Activated CD4-positive, alpha-beta memory T cell treated with anti-CD3 and anti-CD28 coated beads for 36 hours (primary cell): Measurements from ENCODE around the gene VASP. TPM values are rescaled to one million over a fixed set of nuclear protein-coding genes. Genes with fewer than 3 reads are reported as not detected.

Experiments used
- CTCF ChIA-PET: fragments of 350-600 bp; sonication (Branson Sonifier 250); formaldehyde crosslinking; loops from one replicate; lab custom pipeline; 2021; ENCODE audit warnings: antibody characterized with exemption, inconsistent platforms; lab: Charles Lee
- POLR2A ChIA-PET: fragments of 350-600 bp; sonication (Branson Sonifier 250); formaldehyde crosslinking; loops from one replicate; lab custom pipeline; 2021; ENCODE audit warnings: antibody characterized with exemption; lab: Charles Lee
- DNase-seq: peaks from one replicate; pipeline ENCODE4 v3.0.0-alpha.2; 2020
- H3K27ac Mint-ChIP-seq: one replicate; pipeline ENCODE4 v1.8.0; 2021; ENCODE audit warnings: mixed read lengths
- H3K27me3 Mint-ChIP-seq: one replicate; pipeline ENCODE4 v1.8.0; 2021; ENCODE audit warnings: mixed read lengths
- H3K36me3 Mint-ChIP-seq: one replicate; pipeline ENCODE4 v1.8.0; 2021; ENCODE audit warnings: mixed read lengths
- H3K4me1 Mint-ChIP-seq: one replicate; pipeline ENCODE4 v1.8.0; 2021; ENCODE audit warnings: low read depth, mixed read lengths
- H3K4me3 Mint-ChIP-seq: one replicate; pipeline ENCODE4 v1.8.0; 2021; ENCODE audit warnings: mild to moderate bottlenecking, mixed read lengths
- H3K9me3 Mint-ChIP-seq: one replicate; pipeline ENCODE4 v1.8.0; 2021; ENCODE audit warnings: mixed read lengths
- intact Hi-C: fragments of 100-400 bp; cut with micrococcal nuclease; formaldehyde crosslinking; loops from one replicate; pipeline ENCODE4 v1.15.1; 2023
- total RNA-seq, 2 experiments: library from RNA; stranded (reverse); gene quantifications; one replicate each; pipeline ENCODE4 v1.2.3, GENCODE V29; 2021

The VASP gene
- total RNA-seq, 2 experiments from 2014 or later: 167 to 174 TPM

- Mint-ChIP-seq H3K9me3 (no peaks in the 10 kb centered on the region), H3K36me3 (no peaks in the 10 kb centered on the region), H3K4me1 (peaks cover 29% of the 10 kb centered on the region), H3K27me3 (peaks cover 11% of the 10 kb centered on the region), H3K27ac (no peak overlapping the region), H3K4me3 (peak overlapping the region; percentile 28)
- intact Hi-C loops: loop anchor here (5.0 to 10.0 kb wide), 2 partner anchors 325 to 363 kb away; partner anchors contain the start of genes BLOC1S3, FOXA3, SYMPK and TRAPPC6A
- DNase-seq: peak; percentile 88
- CTCF ChIA-PET: interaction anchor here (0.6 to 6.2 kb wide), 5 partner anchors 14 to 97 kb away, joined by 3 to 84 read pairs (median 5); no protein-coding TSS in a partner anchor
- POLR2A ChIA-PET: interaction anchor here (0.6 to 1.3 kb wide), 2 partner anchors 14 to 143 kb away, joined by 3 read pairs; no protein-coding TSS in a partner anchor
Measured at GRCh38 chr19:45499196-45500180, 7.8 kb upstream of the VASP start.

- no peak for DNase-seq
- H3K4me3 Mint-ChIP-seq: no peak overlapping the region
- H3K9me3 Mint-ChIP-seq: no peaks in the 10 kb centered on the region
- ChIA-PET POLR2A (no interaction called here), CTCF (interaction anchor here (0.9 to 3.2 kb wide), 3 partner anchors 16 to 192 kb away, joined by 3 to 13 read pairs (median 7); no protein-coding TSS in a partner anchor)
- H3K4me1 Mint-ChIP-seq: peaks cover 32% of the 10 kb centered on the region
- intact Hi-C loops: no loop called here
- no peak overlapping the region for H3K27ac Mint-ChIP-seq
- H3K27me3 Mint-ChIP-seq: peaks cover 4% of the 10 kb centered on the region
- H3K36me3 Mint-ChIP-seq: no peaks in the 10 kb centered on the region
Measured at GRCh38 chr19:45500918-45501729, 6.2 kb upstream of the VASP start.

DNA sequence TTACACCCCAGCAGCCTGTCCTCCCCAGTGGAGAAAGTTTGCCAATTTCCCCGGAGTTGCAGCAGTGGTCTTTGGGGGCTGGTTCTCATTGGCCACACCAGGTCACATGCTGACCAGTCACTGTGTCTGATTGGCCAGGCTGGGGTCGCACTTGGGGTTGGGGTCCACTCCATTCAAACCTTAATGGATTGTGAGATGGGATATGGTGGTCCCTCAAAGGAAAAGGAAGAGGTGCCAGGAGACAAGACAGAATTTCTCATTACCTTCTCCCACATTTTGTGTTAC lies 5.6 kb upstream of the VASP start:
- no peak overlapping the region for H3K27ac Mint-ChIP-seq

GRCh38 chr19:45502111-45502510 lies 5.2 kb upstream of the VASP start:
- Mint-ChIP-seq H3K27ac (no peak overlapping the region), H3K4me3 (no peak overlapping the region), H3K36me3 (no peaks in the 10 kb centered on the region), H3K9me3 (no peaks in the 10 kb centered on the region), H3K4me1 (peaks cover 33% of the 10 kb centered on the region), H3K27me3 (peaks cover 4% of the 10 kb centered on the region)
- intact Hi-C loops: no loop called here
- ChIA-PET CTCF (interaction anchor here (2.0 to 3.2 kb wide), 2 partner anchors 17 to 63 kb away, joined by 7 to 13 read pairs; no protein-coding TSS in a partner anchor), POLR2A (no interaction called here)
- DNase-seq: no peak

More for the DNA sequence above, 5.6 kb upstream of the VASP start:
- no peak overlapping the region for H3K4me3 Mint-ChIP-seq
- CTCF ChIA-PET: interaction anchor here (0.9 to 3.2 kb wide), 3 partner anchors 16 to 192 kb away, joined by 3 to 13 read pairs (median 7); no protein-coding TSS in a partner anchor
- POLR2A ChIA-PET: no interaction called here
- H3K27me3 Mint-ChIP-seq: peaks cover 4% of the 10 kb centered on the region
- intact Hi-C loops: no loop called here
- H3K9me3 Mint-ChIP-seq: no peaks in the 10 kb centered on the region
- H3K4me1 Mint-ChIP-seq: peaks cover 34% of the 10 kb centered on the region
- DNase-seq: no peak
- no peaks in the 10 kb centered on the region for H3K36me3 Mint-ChIP-seq

DNA sequence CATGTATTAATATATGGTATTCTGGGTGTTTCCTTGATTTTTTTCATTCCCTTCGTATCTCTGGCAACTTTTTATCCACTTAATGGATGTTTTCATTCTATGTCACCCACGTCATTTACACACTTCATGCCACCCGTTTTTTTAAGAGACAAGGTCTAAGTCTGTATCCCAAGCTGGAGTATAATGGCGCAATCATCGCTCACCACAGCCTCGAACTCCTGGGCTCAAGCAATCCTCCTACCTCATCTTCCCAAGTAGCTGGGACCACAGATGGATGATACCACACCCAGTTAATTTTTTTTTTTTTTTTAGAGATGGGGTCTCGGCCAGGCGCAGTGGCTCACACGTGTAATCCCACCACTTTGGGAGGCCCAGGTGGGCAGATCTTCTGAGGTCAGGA lies 3.4 kb upstream of the VASP start:
- Mint-ChIP-seq H3K4me3 (no peak overlapping the region), H3K27me3 (no peaks in the 10 kb centered on the region), H3K36me3 (peaks cover 1% of the 10 kb centered on the region), H3K4me1 (peaks cover 21% of the 10 kb centered on the region), H3K27ac (no peak overlapping the region), H3K9me3 (no peaks in the 10 kb centered on the region)
- no peak for DNase-seq
- ChIA-PET CTCF (interaction anchor here (0.9 to 2.0 kb wide), 2 partner anchors 19 to 65 kb away, joined by 3 to 7 read pairs; no protein-coding TSS in a partner anchor), POLR2A (no interaction called here)
- intact Hi-C loops: no loop called here

DNA sequence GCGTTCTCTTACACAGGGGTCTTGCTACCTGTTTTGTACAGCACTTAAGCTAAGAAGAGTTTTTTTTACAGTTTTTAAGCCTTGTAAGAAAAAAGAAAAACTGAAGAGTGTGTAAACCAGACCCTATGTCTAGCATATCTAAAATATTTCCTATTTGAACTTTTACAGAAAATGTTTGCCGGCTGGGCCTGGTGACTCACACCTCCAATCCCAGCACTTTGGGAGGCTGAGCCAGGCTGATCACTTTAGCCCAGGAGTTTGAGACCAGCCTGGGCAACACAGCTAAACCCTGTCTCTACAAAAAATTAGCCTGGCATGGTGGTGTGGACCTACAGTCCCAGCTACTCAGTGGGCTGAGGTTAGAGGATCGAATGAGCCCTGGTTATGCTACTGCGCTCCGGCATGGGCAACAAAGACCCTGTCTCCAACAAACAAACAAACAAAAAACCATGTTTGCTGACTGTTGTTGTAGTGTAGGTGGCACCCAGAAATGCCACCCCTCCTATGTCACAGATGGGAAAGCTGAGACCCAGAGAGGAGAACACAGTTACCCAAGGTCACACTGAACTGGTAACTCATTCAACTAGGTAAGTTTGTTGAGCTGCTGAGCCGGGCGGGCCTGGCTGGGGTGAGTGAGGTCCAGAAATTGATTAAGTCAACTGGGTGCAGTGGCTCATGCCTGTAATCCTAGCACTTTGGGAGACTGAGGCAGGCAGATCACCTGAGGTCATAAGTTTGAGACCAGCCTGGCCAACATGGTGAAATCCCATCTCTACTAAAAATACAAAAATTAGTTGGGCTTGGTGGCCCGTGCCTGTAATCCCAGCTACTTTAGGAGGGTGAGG lies 1.9 kb upstream of the VASP start:
- ChIA-PET POLR2A (interaction anchor here (1.7 kb wide), 2 partner anchors 9 to 137 kb away, joined by 4 to 6 read pairs; no protein-coding TSS in a partner anchor), CTCF (interaction anchor here (0.5 to 2.3 kb wide), 12 partner anchors 8 to 264 kb away, joined by 3 to 15 read pairs (median 3); partner anchors contain the start of genes PPM1N, RTN2 and SIX5)
- Mint-ChIP-seq H3K36me3 (peaks cover 4% of the 10 kb centered on the region), H3K9me3 (no peaks in the 10 kb centered on the region), H3K4me1 (peaks cover 25% of the 10 kb centered on the region), H3K27me3 (no peaks in the 10 kb centered on the region), H3K4me3 (peak overlapping the region; percentile 59), H3K27ac (peak overlapping the region; percentile 77)
- intact Hi-C loops: loop anchor here (5.0 kb wide), 1 partner anchor 187 kb away; the partner anchor contains the start of genes QPCTL and SNRPD2
- no peak for DNase-seq

DNA sequence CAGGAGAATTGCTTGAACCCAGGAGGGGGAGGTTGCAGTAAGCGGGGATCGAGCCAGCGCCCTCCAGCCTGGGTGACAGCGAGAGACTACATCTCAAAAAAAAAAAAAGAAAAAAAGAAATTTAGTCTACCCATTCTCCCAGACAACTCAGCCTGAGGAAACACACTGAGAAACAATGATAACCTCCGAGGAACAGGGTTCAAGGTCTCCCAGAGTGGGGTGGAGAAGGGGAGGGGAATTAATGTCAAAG lies 1.4 kb upstream of the VASP start:
- Mint-ChIP-seq H3K4me1 (peaks cover 30% of the 10 kb centered on the region), H3K36me3 (peaks cover 4% of the 10 kb centered on the region), H3K9me3 (no peaks in the 10 kb centered on the region), H3K4me3 (peak overlapping the region; percentile 76), H3K27me3 (no peaks in the 10 kb centered on the region), H3K27ac (peak overlapping the region; percentile 77)
- DNase-seq: no peak
- POLR2A ChIA-PET: interaction anchor here (1.7 kb wide), 2 partner anchors 10 to 137 kb away, joined by 4 to 6 read pairs; no protein-coding TSS in a partner anchor
- intact Hi-C loops: loop anchor here (1.0 to 5.0 kb wide), 6 partner anchors 9 to 211 kb away; partner anchors contain the start of genes OPA3, QPCTL, RTN2 and SNRPD2
- CTCF ChIA-PET: interaction anchor here (0.5 to 2.3 kb wide), 11 partner anchors 8 to 263 kb away, joined by 3 to 15 read pairs (median 3); partner anchors contain the start of genes PPM1N, RTN2 and SIX5

DNA sequence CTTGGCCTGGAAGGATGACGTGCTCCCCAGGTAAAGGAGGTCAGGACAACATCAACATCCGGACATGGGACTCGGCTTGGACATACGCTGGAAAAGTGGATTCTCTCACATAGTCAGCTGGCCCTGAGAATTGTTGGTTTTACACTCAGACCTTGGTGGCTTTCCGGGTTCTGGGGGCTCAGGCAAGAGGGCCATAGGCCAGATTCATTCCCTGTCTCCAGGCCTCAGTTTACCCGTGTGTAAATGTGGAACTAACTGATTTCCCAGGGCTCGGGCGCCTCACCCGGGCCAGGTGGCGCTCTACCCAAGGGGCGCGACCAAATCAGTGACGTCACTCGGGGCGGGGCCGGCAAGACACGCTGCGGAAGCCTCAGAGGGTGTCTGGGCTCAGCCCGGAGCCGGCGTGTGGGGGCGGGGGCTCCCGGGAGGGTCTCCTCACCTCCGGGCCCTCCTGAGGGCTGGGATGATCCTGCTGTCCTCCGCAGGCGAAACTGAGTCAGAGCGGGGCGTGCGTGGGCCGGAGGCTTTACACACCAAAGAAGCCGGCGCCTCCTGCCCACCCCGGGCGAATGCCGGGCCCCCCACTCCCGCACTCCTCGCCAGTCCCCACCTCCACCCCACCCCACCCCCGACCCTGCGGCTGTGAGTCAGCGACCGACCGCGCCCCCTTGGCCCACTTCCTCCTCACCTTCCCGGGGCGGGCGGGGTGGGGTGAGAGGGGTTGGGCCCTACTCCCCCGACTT lies 862 bp upstream of the VASP start:
- peak; percentile 99 for DNase-seq
- CTCF ChIA-PET: interaction anchor here (0.5 to 2.3 kb wide), 11 partner anchors 9 to 263 kb away, joined by 3 to 15 read pairs (median 3); partner anchors contain the start of genes PPM1N, RTN2 and SIX5
- H3K9me3 Mint-ChIP-seq: no peaks in the 10 kb centered on the region
- intact Hi-C loops: loop anchor here (1.0 to 5.0 kb wide), 6 partner anchors 9 to 211 kb away; partner anchors contain the start of genes OPA3, QPCTL, RTN2 and SNRPD2
- H3K4me1 Mint-ChIP-seq: peaks cover 35% of the 10 kb centered on the region
- H3K4me3 Mint-ChIP-seq: peak overlapping the region; percentile 86
- peak overlapping the region; percentile 94 for H3K27ac Mint-ChIP-seq
- H3K36me3 Mint-ChIP-seq: peaks cover 4% of the 10 kb centered on the region
- POLR2A ChIA-PET: interaction anchor here (1.7 kb wide), 2 partner anchors 11 to 136 kb away, joined by 4 to 6 read pairs; no protein-coding TSS in a partner anchor
- no peaks in the 10 kb centered on the region for H3K27me3 Mint-ChIP-seq

DNA sequence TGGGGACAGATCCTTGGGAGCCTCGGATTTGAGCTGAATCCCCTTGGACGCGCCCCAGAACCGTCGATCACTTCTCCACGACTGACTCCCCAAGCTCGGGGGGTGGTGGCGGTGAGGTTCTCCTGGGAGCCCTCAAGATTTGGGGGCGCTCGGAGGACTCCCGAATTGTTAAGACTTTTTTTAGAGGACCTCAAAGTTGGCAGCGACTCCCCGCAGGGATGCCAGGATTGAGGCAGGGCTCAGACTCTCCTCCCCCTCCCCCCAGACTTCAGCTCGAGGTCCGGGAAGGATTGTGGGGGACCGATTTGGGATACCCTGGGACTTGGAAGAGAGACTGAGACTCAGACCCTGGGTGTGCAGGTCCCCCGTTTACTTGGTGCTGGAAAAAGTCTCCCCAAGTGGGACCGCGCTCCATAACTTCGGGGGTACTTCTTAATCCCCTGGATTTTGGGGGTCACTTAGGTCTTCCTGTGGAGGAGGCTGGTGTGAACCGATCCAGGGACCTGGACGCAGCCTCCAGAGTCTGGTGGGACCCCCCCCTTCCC lies 665 bp downstream of the VASP start:
- intact Hi-C loops: loop anchor here (1.0 to 5.0 kb wide), 4 partner anchors 29 to 378 kb away; partner anchors contain the start of genes IRF2BP1, QPCTL and SNRPD2

More for the DNA sequence above, 665 bp downstream of the VASP start:
- Mint-ChIP-seq H3K9me3 (no peaks in the 10 kb centered on the region), H3K4me3 (peak overlapping the region; percentile 85), H3K27me3 (no peaks in the 10 kb centered on the region), H3K27ac (peak overlapping the region; percentile 79), H3K4me1 (peaks cover 47% of the 10 kb centered on the region), H3K36me3 (peaks cover 4% of the 10 kb centered on the region)
- POLR2A ChIA-PET: interaction anchor here (1.0 to 1.7 kb wide), 2 partner anchors 40 to 134 kb away, joined by 3 to 7 read pairs; partner anchors contain the start of gene FOSB
- DNase-seq: no peak
- CTCF ChIA-PET: interaction anchor here (0.8 to 3.2 kb wide), 4 partner anchors 23 to 134 kb away, joined by 3 to 13 read pairs (median 4); no protein-coding TSS in a partner anchor
